ENCODE data around the gene EDRF1. TPM values are rescaled to one million over a fixed set of nuclear protein-coding genes. Genes with fewer than 3 reads are reported as not detected.

The EDRF1 gene
- 26.2 TPM for polyA plus RNA-seq (2012; ENCODE audit: insufficient read depth, insufficient read length, low read depth)

- no peak for TF ChIP-seq CTCF (IDR thresholded peaks at IDR 0.05; ENCODE audit: low read depth, low read length)
- peak within 1 kb of the TSS; percentile 100 for H3K4me3 ChIP-seq (ENCODE audit: low read depth, low read length)
- peaks cover 30% of the 10 kb centered on the region for H3K36me3 ChIP-seq
- no peaks in the 10 kb centered on the region for H3K27me3 ChIP-seq
- H3K4me1 ChIP-seq = no peaks in the 10 kb centered on the region
- H3K9me3 ChIP-seq = no peaks in the 10 kb centered on the region
- DNase-seq = peak; percentile 98
These were observed at the start of gene EDRF1 for GRCh38 chr10:125719173-125720001. EDRF1 (plus strand) TSS chr10:125719709; CDS start chr10:125719808, 99 bp downstream.

DNA sequence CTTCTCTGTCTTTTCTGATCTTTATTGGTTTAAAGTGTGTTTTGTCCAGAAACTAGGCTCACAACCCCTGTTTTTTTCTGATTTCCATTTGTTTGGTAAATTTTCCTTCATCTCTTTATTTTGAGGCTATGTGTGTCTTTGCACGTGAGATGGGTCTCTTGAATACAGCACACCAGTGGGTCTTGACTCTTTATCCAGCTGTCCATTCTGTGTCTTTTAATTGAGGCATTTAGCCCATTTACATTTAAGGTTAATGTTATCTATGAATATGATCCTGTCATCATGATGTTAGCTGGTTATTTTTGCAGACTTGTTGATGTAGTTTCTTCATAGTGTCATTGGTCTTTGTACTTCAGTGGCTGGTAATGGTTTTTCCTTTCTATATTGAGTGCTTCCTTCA lies 46.6 kb upstream of the EDRF1 start:
- no peaks in the 10 kb centered on the region for H3K4me1 ChIP-seq
- H3K4me3 ChIP-seq (ENCODE audit: low read depth, low read length) = no peak overlapping the region
- TF ChIP-seq CTCF (IDR thresholded peaks at IDR 0.05; ENCODE audit: low read depth, low read length) = no peak
- no peaks in the 10 kb centered on the region for H3K36me3 ChIP-seq
- H3K27me3 ChIP-seq = no peaks in the 10 kb centered on the region
- H3K9me3 ChIP-seq = no peaks in the 10 kb centered on the region
- DNase-seq = no peak

GRCh38 chr10:125679436-125679835 lies 40.1 kb upstream of the EDRF1 start:
- H3K27me3 ChIP-seq = no peaks in the 10 kb centered on the region
- no peak for TF ChIP-seq CTCF (IDR thresholded peaks at IDR 0.05; ENCODE audit: low read depth, low read length)
- H3K9me3 ChIP-seq = no peaks in the 10 kb centered on the region
- DNase-seq = no peak
- no peak overlapping the region for H3K4me3 ChIP-seq (ENCODE audit: low read depth, low read length)
- no peaks in the 10 kb centered on the region for H3K36me3 ChIP-seq
- H3K4me1 ChIP-seq = no peaks in the 10 kb centered on the region

GRCh38 chr10:125683063-125683462 lies 36.4 kb upstream of the EDRF1 start, which contains the start of gene TEX36:
TEX36 (minus strand) TSS chr10:125683163; CDS start chr10:125682989, 174 bp downstream.
- DNase-seq = no peak

GRCh38 chr10:125683821-125684220 lies 35.7 kb upstream of the EDRF1 start:
- no peak for DNase-seq
- H3K4me3 ChIP-seq (ENCODE audit: low read depth, low read length) = no peak overlapping the region
- no peaks in the 10 kb centered on the region for H3K9me3 ChIP-seq
- no peaks in the 10 kb centered on the region for H3K36me3 ChIP-seq
- no peaks in the 10 kb centered on the region for H3K27me3 ChIP-seq
- TF ChIP-seq CTCF (IDR thresholded peaks at IDR 0.05; ENCODE audit: low read depth, low read length) = no peak
- no peaks in the 10 kb centered on the region for H3K4me1 ChIP-seq

More at GRCh38 chr10:125683063-125683462, 36.4 kb upstream of the EDRF1 start, which contains the start of gene TEX36:
- no peaks in the 10 kb centered on the region for H3K27me3 ChIP-seq
- no peaks in the 10 kb centered on the region for H3K9me3 ChIP-seq
- H3K4me1 ChIP-seq = no peaks in the 10 kb centered on the region
- TF ChIP-seq CTCF (IDR thresholded peaks at IDR 0.05; ENCODE audit: low read depth, low read length) = no peak
- no peak within 1 kb of the TSS for H3K4me3 ChIP-seq (ENCODE audit: low read depth, low read length)
- no peaks in the 10 kb centered on the region for H3K36me3 ChIP-seq

DNA sequence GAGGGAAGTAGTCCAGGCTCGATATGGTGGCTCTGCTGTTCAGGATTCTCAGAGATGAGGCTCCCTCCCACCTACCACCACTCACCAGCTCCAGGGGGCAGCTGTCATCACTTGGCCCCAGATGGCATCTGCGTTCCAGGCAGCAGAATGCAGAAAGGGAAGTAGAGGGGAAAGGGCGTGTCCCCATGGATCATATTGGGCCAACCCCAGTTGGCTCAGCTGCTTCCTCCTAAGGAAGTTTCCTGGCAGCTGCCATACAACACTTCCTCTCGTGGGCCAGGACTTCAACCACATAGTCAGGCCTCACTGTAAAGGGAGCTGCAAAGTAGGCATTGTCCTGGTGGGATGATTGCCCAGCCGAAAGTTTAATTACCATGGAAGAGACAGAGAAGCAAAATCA lies 34.9 kb upstream of the EDRF1 start:
- no peak overlapping the region for H3K4me3 ChIP-seq (ENCODE audit: low read depth, low read length)
- no peaks in the 10 kb centered on the region; the same call in 1 of the 2 replicates for H3K27me3 ChIP-seq
- H3K9me3 ChIP-seq = no peaks in the 10 kb centered on the region
- TF ChIP-seq CTCF (IDR thresholded peaks at IDR 0.05; ENCODE audit: low read depth, low read length) = no peak
- DNase-seq = no peak
- no peaks in the 10 kb centered on the region for H3K4me1 ChIP-seq
- H3K36me3 ChIP-seq = no peaks in the 10 kb centered on the region

Data from BE2C (cell line).